Astrocyte (in vitro differentiated cells and primary cell): ENCODE data around the gene AASDHPPT.

ENCODE experiments used
- EZH2 ChIP-seq: IDR thresholded peaks from 2 replicates; pipeline ENCODE4 v1.6.1; 2012; ENCODE audit warnings: mild to moderate bottlenecking, low read length, inconsistent platforms; ENCODE audit not compliant: insufficient read depth
- TF ChIP-seq, protein P1 (sequence below): IDR thresholded peaks from 2 replicates; pipeline ENCODE4 v1.5.1; 2011; ENCODE audit warnings: low read depth, mild to moderate bottlenecking, inconsistent platforms, low read length, moderate library complexity; ENCODE audit not compliant: insufficient read depth

DNA sequence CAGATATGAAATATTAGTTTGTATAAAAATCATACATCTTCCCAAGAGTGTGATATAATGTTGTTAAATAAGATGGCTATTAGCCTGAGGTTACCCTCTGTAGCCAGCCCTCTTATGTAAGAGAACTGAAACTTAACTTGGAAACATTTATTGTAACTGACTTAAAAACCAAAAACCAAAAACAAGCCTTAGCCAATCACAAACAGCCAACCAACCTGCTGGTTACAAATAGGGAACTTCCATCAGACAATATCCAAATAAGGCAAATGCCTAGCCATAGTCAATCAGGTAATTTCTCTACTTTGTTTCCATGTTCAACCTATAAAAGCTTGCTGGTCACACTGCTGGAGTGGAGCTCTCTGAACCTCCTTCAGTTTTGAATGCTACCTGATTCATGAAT lies 14.5 kb upstream of the AASDHPPT start:
- TF ChIP-seq, protein P1, sequence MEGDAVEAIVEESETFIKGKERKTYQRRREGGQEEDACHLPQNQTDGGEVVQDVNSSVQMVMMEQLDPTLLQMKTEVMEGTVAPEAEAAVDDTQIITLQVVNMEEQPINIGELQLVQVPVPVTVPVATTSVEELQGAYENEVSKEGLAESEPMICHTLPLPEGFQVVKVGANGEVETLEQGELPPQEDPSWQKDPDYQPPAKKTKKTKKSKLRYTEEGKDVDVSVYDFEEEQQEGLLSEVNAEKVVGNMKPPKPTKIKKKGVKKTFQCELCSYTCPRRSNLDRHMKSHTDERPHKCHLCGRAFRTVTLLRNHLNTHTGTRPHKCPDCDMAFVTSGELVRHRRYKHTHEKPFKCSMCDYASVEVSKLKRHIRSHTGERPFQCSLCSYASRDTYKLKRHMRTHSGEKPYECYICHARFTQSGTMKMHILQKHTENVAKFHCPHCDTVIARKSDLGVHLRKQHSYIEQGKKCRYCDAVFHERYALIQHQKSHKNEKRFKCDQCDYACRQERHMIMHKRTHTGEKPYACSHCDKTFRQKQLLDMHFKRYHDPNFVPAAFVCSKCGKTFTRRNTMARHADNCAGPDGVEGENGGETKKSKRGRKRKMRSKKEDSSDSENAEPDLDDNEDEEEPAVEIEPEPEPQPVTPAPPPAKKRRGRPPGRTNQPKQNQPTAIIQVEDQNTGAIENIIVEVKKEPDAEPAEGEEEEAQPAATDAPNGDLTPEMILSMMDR: no peak
- TF ChIP-seq EZH2: no peak
